Liver (tissue), 9 donors: ENCODE data around the gene SLC24A3. TPM values are rescaled to one million over a fixed set of nuclear protein-coding genes. Genes with fewer than 3 reads are reported as not detected.

ENCODE experiments used
- DNase-seq: peaks from one replicate; pipeline ENCODE4 v3.0.0-alpha.2; 2017; ENCODE audit warnings: low spot score
- H3K27ac ChIP-seq, 2 donors: one replicate each; pipeline ENCODE4 v1.7.0; 2013; ENCODE audit warnings: inconsistent platforms in 2 of 2, low read length in 2 of 2, control low read depth in 1 of 2, low read depth in 1 of 2, mild to moderate bottlenecking in 1 of 2
- H3K27me3 ChIP-seq, 4 donors: one replicate each; pipeline versions ENCODE4 v1.6.1 to v1.7.0; 2013; ENCODE audit warnings: low read length in 3 of 4, inconsistent platforms in 1 of 4, mild to moderate bottlenecking in 1 of 4, moderate library complexity in 1 of 4; ENCODE audit not compliant: control insufficient read depth in 4 of 4, insufficient read depth in 4 of 4
- H3K36me3 ChIP-seq, 4 donors: one replicate each; pipeline versions ENCODE4 v1.6.1 to v1.7.0; 2013; ENCODE audit warnings: low read length in 3 of 4, mild to moderate bottlenecking in 3 of 4, low read depth in 1 of 4, moderate library complexity in 1 of 4; ENCODE audit not compliant: control insufficient read depth in 4 of 4, insufficient read depth in 3 of 4
- H3K4me1 ChIP-seq, 4 donors: one replicate each; pipeline versions ENCODE4 v1.6.1 to v1.7.0; 2013; ENCODE audit warnings: low read length in 3 of 4, mild to moderate bottlenecking in 3 of 4, moderate library complexity in 1 of 4; ENCODE audit not compliant: control insufficient read depth in 4 of 4, insufficient read depth in 4 of 4
- H3K4me3 ChIP-seq, 3 donors: one replicate each; pipeline versions ENCODE4 v1.6.1 to v1.7.0; 2013; ENCODE audit warnings: low read length in 3 of 3, control low read depth in 1 of 3, low read depth in 1 of 3, mild to moderate bottlenecking in 1 of 3
- H3K9ac ChIP-seq, 2 donors: one replicate each; pipeline ENCODE4 v1.7.0; 2013; ENCODE audit warnings: low read length in 2 of 2, mild to moderate bottlenecking in 2 of 2, moderate library complexity in 2 of 2, control low read depth in 1 of 2, low read depth in 1 of 2
- H3K9me3 ChIP-seq, 4 donors: one replicate each; pipeline versions ENCODE4 v1.6.1 to v1.7.0; 2013; ENCODE audit warnings: low read length in 3 of 4; ENCODE audit not compliant: control insufficient read depth in 4 of 4
- ATF3 ChIP-seq: IDR thresholded peaks from 2 replicates; pipeline ENCODE4 v1.6.1; 2016; ENCODE audit warnings: antibody characterized with exemption
- GABPA ChIP-seq, 2 donors: IDR thresholded peaks in 1 of 2; conservative IDR thresholded peaks in 1 of 2; 2 replicates each; pipeline ENCODE4 v1.6.1; 2016; ENCODE audit warnings: antibody characterized with exemption in 2 of 2, mild to moderate bottlenecking in 1 of 2, moderate library complexity in 1 of 2
- HNF4A ChIP-seq, 2 donors: conservative IDR thresholded peaks; 2 replicates each; pipeline ENCODE4 v1.6.1; 2016; ENCODE audit warnings: antibody characterized with exemption in 2 of 2, mild to moderate bottlenecking in 2 of 2
- JUND ChIP-seq, 2 donors: IDR thresholded peaks; 2 replicates each; pipeline ENCODE4 v1.6.1; 2016; ENCODE audit warnings: antibody characterized with exemption in 2 of 2
- NR2F2 ChIP-seq: IDR thresholded peaks from 2 replicates; pipeline ENCODE4 v1.6.1; 2016; ENCODE audit warnings: antibody characterized with exemption
- REST ChIP-seq: IDR thresholded peaks from 2 replicates; pipeline ENCODE4 v1.6.1; 2016; ENCODE audit warnings: antibody characterized with exemption, mild to moderate bottlenecking
- SP1 ChIP-seq: IDR thresholded peaks from 2 replicates; pipeline ENCODE4 v1.6.1; 2018; ENCODE audit warnings: antibody characterized with exemption, mild to moderate bottlenecking
- TAF1 ChIP-seq: conservative IDR thresholded peaks from 2 replicates; pipeline ENCODE4 v1.6.1; 2016; ENCODE audit warnings: antibody characterized with exemption, mild to moderate bottlenecking
- YY1 ChIP-seq: IDR thresholded peaks from 2 replicates; pipeline ENCODE4 v1.6.1; 2016; ENCODE audit warnings: antibody characterized with exemption, mild to moderate bottlenecking
- WGBS: extraction: QIAGEN DNeasy Blood & Tissue Kit; methylation state at CpG from one replicate; pipeline ENCODE4 v1.1.7; 2013; 5-methylcytosine and 5-hydroxymethylcytosine counted together
- polyA plus RNA-seq, 2 donors: library from polyadenylated mRNA; stranded (reverse) in 1 of 2; unstranded in 1 of 2; fragments of 200-250 nt in 1 of 2; fragments of >200 nt in 1 of 2; fragmentation: Nextera tagmentation in 1 of 2; extraction: Ambion mirVana in 1 of 2; gene quantifications; one replicate each; pipeline versions ENCODE4 v1.2.1 to v1.2.3, GENCODE V29; 2013 to 2015
- total RNA-seq, 2 donors: library from RNA; depleted of rRNA; stranded (reverse); fragments of >200 nt; gene quantifications; one replicate each; pipeline ENCODE4 v1.2.3, GENCODE V29; 2014
- TF ChIP-seq, protein P1 (sequence below): IDR thresholded peaks from 2 replicates; pipeline ENCODE4 v1.6.1; 2016; ENCODE audit warnings: antibody characterized with exemption
- TF ChIP-seq, protein P2 (sequence below): IDR thresholded peaks from 2 replicates; pipeline ENCODE4 v1.6.1; 2016; ENCODE audit warnings: antibody characterized with exemption
- donor health status: healthy.
- donor health status: healthy.
- donor health status: healthy.
- donor health status: healthy.
- donor health status: healthy.

Gene SLC24A3
- total and polyA plus RNA-seq, 4 donors: 0.28 to 1.8 (median 0.46) TPM

- 92% methylated on average over 4 of the region's 4 CpGs for WGBS
- Histone ChIP-seq H3K36me3 (no peaks in the 10 kb centered on the region), H3K9ac (no peak overlapping the region), H3K27ac (no peak overlapping the region), H3K4me3 (no peak overlapping the region), H3K4me1 (no peaks in the 10 kb centered on the region), H3K27me3 (no peaks in the 10 kb centered on the region), H3K9me3 (peaks cover 0 to 3% (median 0%) of the 10 kb centered on the region in 4 donors)
- no peak for TF ChIP-seq HNF4A (conservative IDR thresholded peaks at IDR 0.05)
- TF ChIP-seq, protein P1, sequence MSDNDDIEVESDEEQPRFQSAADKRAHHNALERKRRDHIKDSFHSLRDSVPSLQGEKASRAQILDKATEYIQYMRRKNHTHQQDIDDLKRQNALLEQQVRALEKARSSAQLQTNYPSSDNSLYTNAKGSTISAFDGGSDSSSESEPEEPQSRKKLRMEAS: no peak
- no peak for TF ChIP-seq YY1
- no peak for TF ChIP-seq JUND (IDR thresholded peaks at IDR 0.05)
- no peak for TF ChIP-seq NR2F2
- TF ChIP-seq TAF1: no peak
- TF ChIP-seq REST: no peak
- TF ChIP-seq ATF3: no peak
- TF ChIP-seq SP1: no peak
- DNase-seq: no peak
Observed at GRCh38 chr20:19289451-19289850, 77.0 kb downstream of the SLC24A3 start.

- Histone ChIP-seq H3K36me3 (no peaks in the 10 kb centered on the region), H3K27me3 (no peaks in the 10 kb centered on the region), H3K9me3 (peaks cover 0 to 3% (median 0%) of the 10 kb centered on the region in 4 donors), H3K9ac (no peak overlapping the region), H3K4me1 (no peaks in the 10 kb centered on the region), H3K4me3 (no peak overlapping the region), H3K27ac (no peak overlapping the region)
- TF ChIP-seq REST (no peak), SP1 (no peak), TAF1 (no peak), JUND (IDR thresholded peaks at IDR 0.05) (no peak), GABPA (IDR thresholded peaks at IDR 0.05 in 1 of 2, conservative IDR thresholded peaks at IDR 0.05 in 1 of 2) (no peak)
- TF ChIP-seq, protein P2, sequence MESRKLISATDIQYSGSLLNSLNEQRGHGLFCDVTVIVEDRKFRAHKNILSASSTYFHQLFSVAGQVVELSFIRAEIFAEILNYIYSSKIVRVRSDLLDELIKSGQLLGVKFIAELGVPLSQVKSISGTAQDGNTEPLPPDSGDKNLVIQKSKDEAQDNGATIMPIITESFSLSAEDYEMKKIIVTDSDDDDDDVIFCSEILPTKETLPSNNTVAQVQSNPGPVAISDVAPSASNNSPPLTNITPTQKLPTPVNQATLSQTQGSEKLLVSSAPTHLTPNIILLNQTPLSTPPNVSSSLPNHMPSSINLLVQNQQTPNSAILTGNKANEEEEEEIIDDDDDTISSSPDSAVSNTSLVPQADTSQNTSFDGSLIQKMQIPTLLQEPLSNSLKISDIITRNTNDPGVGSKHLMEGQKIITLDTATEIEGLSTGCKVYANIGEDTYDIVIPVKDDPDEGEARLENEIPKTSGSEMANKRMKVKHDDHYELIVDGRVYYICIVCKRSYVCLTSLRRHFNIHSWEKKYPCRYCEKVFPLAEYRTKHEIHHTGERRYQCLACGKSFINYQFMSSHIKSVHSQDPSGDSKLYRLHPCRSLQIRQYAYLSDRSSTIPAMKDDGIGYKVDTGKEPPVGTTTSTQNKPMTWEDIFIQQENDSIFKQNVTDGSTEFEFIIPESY: no peak
- DNase-seq: no peak
- 90% methylated on average over 11 of the region's 11 CpGs for WGBS
Observed at GRCh38 chr20:19291024-19291817, 78.8 kb downstream of the SLC24A3 start.
